ENCODE measurements around the gene LOX. TPM values are rescaled to one million over a fixed set of nuclear protein-coding genes. Genes with fewer than 3 reads are reported as not detected.

LOX gene
- total RNA-seq, 2 experiments from 2014 or later = 0.10 TPM; not detected in 1

DNA sequence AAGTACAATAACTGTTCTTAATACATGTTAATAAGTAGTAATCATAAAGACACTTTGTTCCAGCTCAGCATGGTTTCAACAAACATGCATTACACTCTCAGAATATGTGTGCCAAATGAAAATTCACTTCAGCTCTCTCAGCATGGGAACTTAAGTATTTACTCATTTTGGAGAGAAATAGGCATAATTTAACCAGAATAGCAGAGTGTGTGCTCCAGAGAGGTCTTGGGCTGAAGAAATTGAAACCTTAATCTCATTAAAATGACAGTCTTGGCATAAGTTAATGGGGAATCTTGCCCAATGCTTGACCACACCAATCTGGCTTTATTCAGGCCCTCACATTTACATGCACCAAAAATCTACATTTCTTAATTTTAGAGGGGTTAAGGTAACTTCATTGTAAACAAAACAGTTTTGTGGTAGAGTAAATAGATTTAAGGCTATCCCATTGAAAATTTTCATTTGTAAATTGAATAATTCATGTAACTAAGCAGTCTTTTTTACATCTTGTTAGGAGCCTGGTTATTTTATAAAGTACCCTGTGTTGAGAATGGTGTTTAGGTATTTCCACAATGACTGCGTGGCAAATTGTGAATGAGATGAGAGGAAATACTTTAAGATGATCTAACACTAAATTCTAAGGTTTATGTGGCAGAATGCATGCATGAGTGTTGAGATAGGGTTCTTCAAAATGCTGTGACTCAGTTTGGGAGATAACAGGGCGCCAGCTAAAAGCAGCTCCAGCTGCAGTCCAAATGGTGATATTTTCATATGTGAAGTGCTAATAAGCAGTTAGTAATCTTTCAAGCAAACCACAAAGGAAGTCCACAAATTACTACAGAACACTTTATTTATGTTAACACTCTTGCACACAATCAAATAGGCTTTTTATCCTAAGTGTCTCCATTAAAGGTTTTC is 11.3 kb upstream of the LOX start:
- no peaks in the 10 kb centered on the region for H3K9me3 Mint-ChIP-seq
- no peak for DNase-seq
- H3K27ac Mint-ChIP-seq = no peak overlapping the region
- no peak overlapping the region for H3K4me3 Mint-ChIP-seq
- H3K4me1 Mint-ChIP-seq = no peaks in the 10 kb centered on the region
- CTCF ChIA-PET = no interaction called here
- no peaks in the 10 kb centered on the region for H3K36me3 Mint-ChIP-seq (ENCODE audit: low read depth)
- H3K27me3 Mint-ChIP-seq = peaks cover 12% of the 10 kb centered on the region
- POLR2A ChIA-PET = no interaction called here

DNA sequence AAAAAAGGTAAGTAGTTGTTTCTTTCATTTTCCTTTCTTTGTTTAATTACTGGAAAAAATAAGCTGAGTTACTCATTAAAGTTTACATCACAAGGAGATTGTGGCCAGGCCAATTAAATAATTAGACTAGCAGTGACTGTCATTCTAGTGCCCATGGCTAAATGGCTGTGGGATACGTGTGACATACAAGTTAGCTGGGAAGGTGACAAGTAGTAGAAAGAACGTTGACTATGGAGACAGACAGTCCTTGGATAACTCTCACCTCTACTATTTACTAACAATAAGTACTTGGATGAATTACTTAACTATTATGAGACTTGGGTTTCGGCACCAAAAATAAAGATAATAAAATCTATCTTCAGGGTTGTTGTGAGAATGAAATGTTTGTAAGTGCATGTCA is 7.0 kb upstream of the LOX start:
- CTCF ChIA-PET = interaction anchor here (1.0 kb wide), 1 partner anchor 9 kb away, joined by 3 read pairs; no protein-coding TSS in a partner anchor
- H3K36me3 Mint-ChIP-seq (ENCODE audit: low read depth) = no peaks in the 10 kb centered on the region
- POLR2A ChIA-PET = no interaction called here
- no peaks in the 10 kb centered on the region for H3K4me1 Mint-ChIP-seq
- no peak overlapping the region for H3K27ac Mint-ChIP-seq
- peaks cover 17% of the 10 kb centered on the region for H3K27me3 Mint-ChIP-seq
- H3K9me3 Mint-ChIP-seq = no peaks in the 10 kb centered on the region
- no peak overlapping the region for H3K4me3 Mint-ChIP-seq
- no peak for DNase-seq

DNA sequence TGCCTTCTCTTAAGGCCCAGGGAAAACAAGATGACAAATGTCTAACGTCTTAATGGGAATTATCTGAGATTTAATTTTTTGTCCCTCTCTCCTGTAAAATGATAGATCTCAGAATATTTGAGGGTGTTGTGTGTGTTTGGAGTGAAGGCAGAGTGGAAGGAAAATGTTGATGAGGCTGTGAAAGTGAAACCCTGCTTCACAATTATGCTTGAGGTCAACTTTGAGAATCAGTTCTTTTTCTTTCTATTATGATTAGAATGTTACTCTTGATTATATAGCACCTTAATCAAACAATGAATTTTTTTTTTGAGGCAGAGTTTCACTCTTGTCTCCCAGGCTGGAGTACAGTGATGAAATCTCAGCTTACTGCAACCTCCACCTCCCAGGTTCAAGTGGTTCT is 5.5 kb upstream of the LOX start:
- ChIA-PET POLR2A (no interaction called here), CTCF (no interaction called here)
- Mint-ChIP-seq H3K36me3 (ENCODE audit: low read depth) (no peaks in the 10 kb centered on the region), H3K9me3 (no peaks in the 10 kb centered on the region), H3K27ac (no peak overlapping the region), H3K27me3 (peaks cover 31% of the 10 kb centered on the region), H3K4me1 (peaks cover 1% of the 10 kb centered on the region), H3K4me3 (no peak overlapping the region)
- no peak for DNase-seq

DNA sequence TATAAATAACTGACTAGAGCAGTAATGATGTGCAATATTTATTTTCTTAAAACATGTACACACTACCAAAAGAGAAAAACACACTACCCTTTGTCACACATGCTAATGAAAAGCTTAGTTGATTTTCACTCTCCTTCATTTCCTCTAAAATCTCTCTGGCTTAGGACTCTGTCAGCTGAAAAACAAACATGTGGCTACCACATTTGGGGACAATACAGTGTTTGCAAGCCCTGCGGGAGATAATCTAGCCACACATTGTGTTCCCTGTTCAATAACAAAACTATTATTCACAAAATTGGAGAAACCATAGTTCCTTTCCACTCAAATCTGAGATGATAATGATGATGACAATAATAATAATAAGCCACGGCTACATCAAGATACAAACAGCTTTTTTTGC is 3.5 kb upstream of the LOX start:
- Mint-ChIP-seq H3K9me3 (no peaks in the 10 kb centered on the region), H3K4me3 (no peak overlapping the region), H3K27ac (no peak overlapping the region), H3K36me3 (ENCODE audit: low read depth) (no peaks in the 10 kb centered on the region), H3K4me1 (peaks cover 15% of the 10 kb centered on the region), H3K27me3 (peaks cover 43% of the 10 kb centered on the region)
- no peak for DNase-seq
- ChIA-PET POLR2A (no interaction called here), CTCF (no interaction called here)

DNA sequence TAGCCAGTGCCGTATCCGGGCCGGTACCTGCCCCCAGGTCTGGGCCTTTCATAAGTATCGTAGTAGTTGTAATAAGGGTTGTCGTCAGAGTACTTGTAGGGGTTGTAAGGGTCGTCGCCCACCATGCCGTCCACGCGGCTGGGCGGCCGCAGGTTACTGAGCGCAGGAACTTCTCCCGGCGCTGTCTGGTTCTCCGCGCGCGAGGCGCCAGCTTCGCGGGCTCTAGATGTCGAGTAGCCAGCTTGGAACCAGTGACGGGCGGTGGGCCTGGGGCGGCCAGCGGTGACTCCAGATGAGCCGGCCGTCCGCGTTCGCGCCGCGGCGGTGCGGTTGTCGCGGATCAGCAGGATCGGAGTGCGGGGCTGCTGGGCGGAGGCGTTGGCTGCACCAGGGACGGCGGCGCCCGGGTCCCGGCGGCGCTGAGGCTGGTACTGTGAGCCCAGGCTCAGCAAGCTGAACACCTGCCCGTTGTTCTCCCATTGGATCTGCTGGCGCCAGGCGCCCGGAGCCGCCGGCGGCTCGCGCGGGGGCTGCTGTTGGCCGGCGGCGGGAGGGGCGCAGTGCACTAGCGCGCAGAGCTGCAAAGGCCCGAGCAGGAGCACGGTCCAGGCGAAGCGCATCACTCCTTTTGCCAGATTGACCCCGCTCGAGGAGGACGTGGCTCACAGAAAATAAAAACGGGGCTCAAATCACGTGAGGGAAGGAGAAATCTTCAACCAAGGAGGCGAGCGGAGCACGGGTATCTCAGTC is 518 bp downstream of the LOX start:
- POLR2A ChIA-PET = no interaction called here
- Mint-ChIP-seq H3K27me3 (peaks cover 47% of the 10 kb centered on the region), H3K27ac (no peak overlapping the region), H3K4me3 (peak overlapping the region; percentile 50), H3K4me1 (peaks cover 17% of the 10 kb centered on the region), H3K9me3 (no peaks in the 10 kb centered on the region), H3K36me3 (ENCODE audit: low read depth) (no peaks in the 10 kb centered on the region)
- CTCF ChIA-PET = interaction anchor here (1.3 kb wide), 1 partner anchor 24 kb away, joined by 3 read pairs; no protein-coding TSS in a partner anchor
- no peak for DNase-seq

DNA sequence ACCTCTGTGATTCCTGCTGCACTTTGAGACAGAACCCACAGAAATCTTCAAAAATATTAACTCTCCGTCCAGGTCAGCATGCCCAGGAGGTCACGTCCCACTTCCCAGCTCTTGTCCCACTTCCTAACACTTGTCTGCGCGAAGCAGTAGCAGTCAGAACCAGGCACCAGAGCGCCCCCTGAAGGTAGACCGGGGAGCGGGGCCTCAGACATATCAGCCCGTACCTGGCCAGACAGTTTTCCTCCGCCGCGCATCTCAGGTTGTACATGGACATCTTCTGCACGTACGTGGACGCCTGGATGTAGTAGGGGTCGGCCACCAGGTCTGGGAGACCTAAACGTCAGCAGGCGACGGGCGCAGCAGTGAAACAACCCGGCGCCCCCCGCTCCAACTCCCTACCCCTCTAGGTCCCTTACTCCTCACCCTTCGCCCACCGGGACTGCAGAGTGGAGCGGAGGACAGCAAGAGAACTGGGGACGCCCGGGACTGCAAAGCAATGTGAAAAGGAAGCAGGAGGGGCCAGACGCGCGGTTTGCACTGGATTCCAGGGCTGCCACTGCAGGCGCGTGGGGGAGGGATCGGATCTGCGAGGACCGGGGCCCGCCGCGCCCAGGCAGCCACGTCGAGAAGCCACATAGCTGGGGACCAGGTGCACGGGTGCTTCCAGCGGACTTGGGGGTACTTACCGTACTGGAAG is 1.2 kb downstream of the LOX start:
- H3K27me3 Mint-ChIP-seq = peaks cover 47% of the 10 kb centered on the region

DNA sequence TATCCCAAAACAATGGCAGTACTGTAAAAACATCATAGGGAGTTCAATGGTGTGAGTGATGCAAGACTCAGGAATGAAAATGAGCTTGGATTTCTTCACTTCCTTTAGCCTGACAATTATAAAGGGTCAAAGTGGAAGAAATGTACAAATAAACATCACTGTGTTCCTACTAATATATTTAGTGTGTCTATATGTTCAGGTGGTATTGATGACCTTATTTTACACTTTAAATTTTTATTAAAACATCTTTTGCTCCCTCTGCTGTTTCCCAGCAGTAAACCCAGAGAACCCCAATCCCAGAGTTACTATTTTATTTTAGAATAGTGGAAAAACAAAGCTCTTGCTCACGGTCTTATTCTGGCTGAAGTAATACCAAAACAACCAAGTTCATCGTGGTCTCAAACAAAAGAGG is 2.0 kb downstream of the LOX start:
- Mint-ChIP-seq H3K9me3 (no peaks in the 10 kb centered on the region), H3K27me3 (peaks cover 47% of the 10 kb centered on the region), H3K4me3 (no peak overlapping the region), H3K27ac (no peak overlapping the region), H3K36me3 (ENCODE audit: low read depth) (no peaks in the 10 kb centered on the region), H3K4me1 (peaks cover 17% of the 10 kb centered on the region)
- no peak for DNase-seq
- POLR2A ChIA-PET = no interaction called here
- CTCF ChIA-PET = interaction anchor here (0.9 to 1.3 kb wide), 3 partner anchors 9 to 24 kb away, joined by 3 read pairs; no protein-coding TSS in a partner anchor

More for the DNA sequence above, 1.2 kb downstream of the LOX start:
- Mint-ChIP-seq H3K4me1 (peaks cover 17% of the 10 kb centered on the region), H3K4me3 (peak overlapping the region; percentile 50), H3K27ac (no peak overlapping the region), H3K36me3 (ENCODE audit: low read depth) (no peaks in the 10 kb centered on the region), H3K9me3 (no peaks in the 10 kb centered on the region)
- DNase-seq = peak; percentile 51
- POLR2A ChIA-PET = no interaction called here
- CTCF ChIA-PET = interaction anchor here (0.9 to 1.3 kb wide), 3 partner anchors 8 to 25 kb away, joined by 3 read pairs; no protein-coding TSS in a partner anchor

DNA sequence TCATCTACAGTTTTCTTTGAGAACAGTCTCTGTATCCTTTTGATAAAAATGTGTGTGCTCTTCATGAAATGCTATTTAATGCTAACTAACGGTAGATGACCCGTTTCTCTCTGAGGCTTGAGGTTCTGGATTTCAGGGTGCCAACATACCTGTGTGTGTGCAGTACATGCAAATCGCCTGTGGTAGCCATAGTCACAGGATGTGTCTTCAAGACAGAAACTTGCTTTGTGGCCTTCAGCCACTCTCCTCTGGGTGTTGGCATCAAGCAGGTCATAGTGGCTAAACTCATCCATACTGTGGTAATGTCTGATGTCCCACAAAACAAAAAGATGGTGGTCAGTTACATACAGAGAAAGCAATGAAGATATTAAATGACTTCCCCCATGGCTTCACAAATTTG is 4.2 kb downstream of the LOX start:
- no peak for DNase-seq
- Mint-ChIP-seq H3K27me3 (peaks cover 32% of the 10 kb centered on the region), H3K4me3 (no peak overlapping the region), H3K36me3 (ENCODE audit: low read depth) (no peaks in the 10 kb centered on the region), H3K9me3 (no peaks in the 10 kb centered on the region), H3K27ac (no peak overlapping the region), H3K4me1 (peaks cover 17% of the 10 kb centered on the region)
- CTCF ChIA-PET = no interaction called here
- POLR2A ChIA-PET = no interaction called here

DNA sequence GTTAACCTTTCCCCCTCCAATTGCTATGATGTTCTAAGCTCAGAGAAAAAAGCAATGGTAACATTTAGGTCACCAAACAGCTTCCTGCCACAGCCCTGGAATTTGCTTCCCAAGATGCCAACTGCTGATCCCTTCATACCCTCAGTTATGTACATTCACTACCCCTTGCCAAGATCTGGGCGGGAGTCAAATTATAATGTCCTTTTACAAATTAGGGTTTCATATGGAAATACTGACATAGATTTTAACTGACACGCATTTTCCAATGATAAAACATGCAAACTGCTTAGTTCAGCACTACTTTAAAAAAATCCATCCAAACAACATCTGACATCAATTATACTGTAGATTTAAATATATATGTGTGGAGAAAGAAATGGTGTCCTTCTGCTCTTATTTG is 5.0 kb downstream of the LOX start:
- Mint-ChIP-seq H3K9me3 (no peaks in the 10 kb centered on the region), H3K27me3 (peaks cover 24% of the 10 kb centered on the region), H3K4me3 (no peak overlapping the region), H3K36me3 (ENCODE audit: low read depth) (no peaks in the 10 kb centered on the region), H3K4me1 (peaks cover 11% of the 10 kb centered on the region), H3K27ac (no peak overlapping the region)
- DNase-seq = no peak
- POLR2A ChIA-PET = no interaction called here
- CTCF ChIA-PET = no interaction called here

DNA sequence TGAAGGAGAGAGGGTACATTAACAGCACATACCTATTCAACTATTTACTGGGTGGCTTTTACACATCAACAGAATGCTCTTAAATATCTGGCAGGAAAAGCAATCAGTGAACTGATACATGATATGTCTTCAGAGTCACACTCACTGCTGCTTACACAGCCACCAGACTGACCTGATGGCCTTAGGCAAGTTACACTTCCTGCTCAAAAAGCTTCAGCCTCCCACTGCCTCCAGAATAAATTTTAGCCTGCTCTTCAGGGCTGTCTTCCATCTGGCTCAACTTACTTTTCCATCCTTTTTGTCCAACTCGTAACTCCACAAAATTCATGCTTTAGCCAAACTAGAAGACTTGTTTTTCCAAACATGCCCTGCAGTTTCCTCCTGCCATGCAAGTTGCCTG is 10.7 kb downstream of the LOX start:
- Mint-ChIP-seq H3K4me1 (no peaks in the 10 kb centered on the region), H3K4me3 (no peak overlapping the region), H3K27me3 (no peaks in the 10 kb centered on the region), H3K9me3 (no peaks in the 10 kb centered on the region), H3K27ac (no peak overlapping the region), H3K36me3 (ENCODE audit: low read depth) (no peaks in the 10 kb centered on the region)
- no peak for DNase-seq
- POLR2A ChIA-PET = no interaction called here
- CTCF ChIA-PET = no interaction called here

DNA sequence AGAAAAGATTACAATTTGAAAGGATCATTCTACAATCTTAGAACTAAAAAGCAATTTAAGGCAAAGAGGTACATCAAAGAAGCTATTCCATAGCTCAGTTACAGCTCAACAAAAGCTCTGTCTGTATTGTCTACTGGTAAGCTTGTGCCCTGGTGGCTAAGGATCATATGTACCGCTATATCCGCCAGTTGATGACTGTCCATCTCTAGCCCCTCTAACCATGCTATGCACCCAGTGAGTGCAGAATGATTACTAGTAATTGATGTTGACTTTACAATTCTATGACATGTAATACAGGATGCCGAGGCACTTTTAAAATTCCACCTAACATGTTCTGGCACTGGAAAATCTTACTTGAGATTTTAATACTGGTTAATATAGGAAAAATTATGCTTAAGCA is 13.1 kb downstream of the LOX start:
- Mint-ChIP-seq H3K4me3 (no peak overlapping the region), H3K9me3 (no peaks in the 10 kb centered on the region), H3K27me3 (no peaks in the 10 kb centered on the region), H3K36me3 (ENCODE audit: low read depth) (no peaks in the 10 kb centered on the region), H3K27ac (no peak overlapping the region), H3K4me1 (no peaks in the 10 kb centered on the region)
- POLR2A ChIA-PET = no interaction called here
- CTCF ChIA-PET = no interaction called here
- no peak for DNase-seq

DNA sequence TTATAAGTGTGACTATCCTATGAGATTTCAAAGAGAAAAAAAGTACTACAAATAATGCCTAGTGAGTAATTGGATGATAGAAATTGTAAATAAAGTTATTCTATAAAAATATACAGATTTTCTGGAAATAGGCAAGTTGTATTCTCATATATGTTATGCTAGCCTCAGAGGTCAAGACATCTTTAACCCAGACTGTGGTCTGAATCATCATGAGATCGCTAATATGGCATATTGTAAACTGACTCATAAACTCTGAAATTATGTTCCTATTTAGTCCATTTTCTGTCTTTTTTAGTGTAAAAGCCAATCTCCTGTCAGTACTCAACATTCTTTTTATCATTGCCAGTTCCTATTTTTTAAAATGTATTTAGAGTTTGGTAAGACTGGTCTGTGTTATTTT is 14.2 kb downstream of the LOX start:
- no peak overlapping the region for H3K27ac Mint-ChIP-seq
- DNase-seq = no peak
- no peak overlapping the region for H3K4me3 Mint-ChIP-seq
- POLR2A ChIA-PET = no interaction called here
- CTCF ChIA-PET = no interaction called here
- H3K9me3 Mint-ChIP-seq = no peaks in the 10 kb centered on the region
- no peaks in the 10 kb centered on the region for H3K36me3 Mint-ChIP-seq (ENCODE audit: low read depth)
- H3K4me1 Mint-ChIP-seq = no peaks in the 10 kb centered on the region
- no peaks in the 10 kb centered on the region for H3K27me3 Mint-ChIP-seq

DNA sequence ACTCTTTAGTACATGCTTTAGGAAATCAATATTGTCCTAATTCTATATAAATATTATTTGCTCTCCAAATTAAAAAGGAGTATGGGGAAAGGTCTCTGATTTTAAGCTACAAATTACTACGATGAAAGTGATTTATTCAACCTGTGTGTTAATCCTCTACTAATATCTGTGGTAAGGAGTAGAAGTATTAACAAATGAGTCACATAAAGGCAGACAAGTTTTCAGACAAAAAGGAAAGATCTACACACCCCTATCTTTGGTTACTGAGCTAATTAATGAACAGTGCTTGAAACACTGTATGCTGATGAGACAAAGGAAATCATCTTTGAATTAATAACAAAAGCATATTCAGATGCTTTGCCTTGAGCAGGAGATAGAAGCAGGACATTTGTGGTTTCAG is 15.9 kb downstream of the LOX start:
- no peaks in the 10 kb centered on the region for H3K4me1 Mint-ChIP-seq
- no peak overlapping the region for H3K27ac Mint-ChIP-seq
- H3K36me3 Mint-ChIP-seq (ENCODE audit: low read depth) = no peaks in the 10 kb centered on the region
- ChIA-PET CTCF (no interaction called here), POLR2A (no interaction called here)
- no peak overlapping the region for H3K4me3 Mint-ChIP-seq
- H3K9me3 Mint-ChIP-seq = no peaks in the 10 kb centered on the region
- DNase-seq = no peak
- no peaks in the 10 kb centered on the region for H3K27me3 Mint-ChIP-seq
